ENCODE measurements around the gene GPRC5A. TPM values are rescaled to one million over a fixed set of nuclear protein-coding genes. Genes with fewer than 3 reads are reported as not detected.

Gene GPRC5A
- 324 to 465 TPM (median 429 TPM) in 5 replicates for total RNA-seq (2022; extraction: Qiagen RNA extraction; ENCODE audit: low read depth)

GRCh38 chr12:12891080-12891880, at the start of gene GPRC5A:
GPRC5A (plus strand) TSS chr12:12891562; CDS start chr12:12908250, 16,688 bp downstream.

DNA sequence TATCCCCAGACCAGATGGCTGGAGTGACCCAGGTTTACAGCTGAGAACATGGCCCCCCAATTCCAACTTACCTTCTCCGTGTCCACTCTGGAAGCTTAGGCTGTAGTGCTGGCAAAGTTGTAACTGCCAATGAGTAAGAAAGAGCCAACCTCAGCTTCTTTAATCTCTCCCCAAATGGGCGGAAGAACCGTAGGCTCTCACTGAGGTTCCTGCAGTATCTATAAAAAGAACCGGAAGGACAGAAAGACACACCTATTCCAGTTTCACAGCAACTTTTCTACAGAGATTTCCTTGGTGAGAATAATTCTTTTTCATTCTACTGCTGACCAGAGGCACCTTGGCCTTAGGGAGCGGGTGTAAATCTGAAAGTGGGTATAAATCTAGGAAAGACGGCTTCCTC, 60.7 kb downstream of the GPRC5A start, which contains the start of gene GPRC5D:
TSS of gene GPRC5D (minus strand) at position 135 of the 400 bp plus-strand sequence. CDS start 1,786 bp downstream, outside the sequence.

Other genes starting within 250 kb of the GPRC5A start
- gene GPR19, start 195.4 kb upstream of the GPRC5A start, total RNA-seq (2022; extraction: Qiagen RNA extraction; ENCODE audit: low read depth): 0.79 to 1.3 TPM (median 1.2 TPM) in 5 replicates
- gene CDKN1B, start 174.2 kb upstream of the GPRC5A start, total RNA-seq (2022; extraction: Qiagen RNA extraction; ENCODE audit: low read depth): 18.4 to 20.4 TPM (median 19.4 TPM) in 5 replicates
- gene APOLD1, start 105.9 kb upstream of the GPRC5A start, total RNA-seq (2022; extraction: Qiagen RNA extraction; ENCODE audit: low read depth): 0.13 to 0.65 TPM (median 0.30 TPM) in 5 replicates
- gene DDX47, start 78.2 kb upstream of the GPRC5A start, total RNA-seq (2022; extraction: Qiagen RNA extraction; ENCODE audit: low read depth): 88.8 to 115 TPM (median 94.8 TPM) in 5 replicates
- gene GPRC5D, start 60.6 kb downstream of the GPRC5A start, total RNA-seq (2022; extraction: Qiagen RNA extraction; ENCODE audit: low read depth): not detected in 5 replicates
- gene HEBP1, start 108.7 kb downstream of the GPRC5A start, total RNA-seq (2022; extraction: Qiagen RNA extraction; ENCODE audit: low read depth): 53.8 to 67.2 TPM (median 59.4 TPM) in 5 replicates
- gene FAM234B, start 152.8 kb downstream of the GPRC5A start, total RNA-seq (2022; extraction: Qiagen RNA extraction; ENCODE audit: low read depth): 3.6 to 4.4 TPM (median 4.1 TPM) in 5 replicates
- gene GSG1, start 212.1 kb downstream of the GPRC5A start, total RNA-seq (2022; extraction: Qiagen RNA extraction; ENCODE audit: low read depth): 0.10 to 0.28 TPM (median 0.26 TPM) in 5 replicates

Data from A549 treated with CpdA at 1 μM for 4 hours (cell line).